ENCODE measurements around the gene ILK.

Gene ILK

GRCh38 chr11:6574816-6575715, 28.5 kb upstream of the ILK start:
- no peak for DNase-seq (ENCODE audit: low spot score)

- no peak for DNase-seq (ENCODE audit: low spot score)
These were observed 26.9 kb upstream of the ILK start for GRCh38 chr11:6576471-6577373.

GRCh38 chr11:6578134-6578533, 25.4 kb upstream of the ILK start:
- no peak for DNase-seq (ENCODE audit: low spot score)

GRCh38 chr11:6579681-6580080, 23.9 kb upstream of the ILK start:
- no peak for DNase-seq (ENCODE audit: low spot score)

- DNase-seq (ENCODE audit: low spot score): no peak
These were observed 20.0 kb upstream of the ILK start for GRCh38 chr11:6583584-6583983.

GRCh38 chr11:6584528-6584927, 19.0 kb upstream of the ILK start:
- no peak for DNase-seq (ENCODE audit: low spot score)

- DNase-seq (ENCODE audit: low spot score): no peak
These were observed 16.9 kb upstream of the ILK start for GRCh38 chr11:6586434-6587359.

GRCh38 chr11:6587360-6587953, 16.1 kb upstream of the ILK start:
- DNase-seq (ENCODE audit: low spot score): no peak

- no peak for DNase-seq (ENCODE audit: low spot score)
These were observed 15.6 kb upstream of the ILK start for GRCh38 chr11:6588018-6588417.

- no peak for DNase-seq (ENCODE audit: low spot score)
These were observed 9.3 kb upstream of the ILK start for GRCh38 chr11:6594142-6594768.

GRCh38 chr11:6596239-6596877, 7.2 kb upstream of the ILK start:
- no peak for DNase-seq (ENCODE audit: low spot score)

- DNase-seq (ENCODE audit: low spot score): no peak
These were observed 5.0 kb upstream of the ILK start for GRCh38 chr11:6598555-6598954.

GRCh38 chr11:6599449-6599848, 4.1 kb upstream of the ILK start:
- DNase-seq (ENCODE audit: low spot score): no peak

- no peak for DNase-seq (ENCODE audit: low spot score)
These were observed 3.6 kb upstream of the ILK start for GRCh38 chr11:6599881-6600390.

- no peak for DNase-seq (ENCODE audit: low spot score)
These were observed 2.5 kb upstream of the ILK start for GRCh38 chr11:6601041-6601461.

- no peak for DNase-seq (ENCODE audit: low spot score)
These were observed 1.3 kb upstream of the ILK start for GRCh38 chr11:6602096-6602940.

- peak; percentile 62 for DNase-seq (ENCODE audit: low spot score)
These were observed 580 bp downstream of the ILK start for GRCh38 chr11:6604081-6604626.

GRCh38 chr11:6604790-6605189, 1.2 kb downstream of the ILK start:
- no peak for DNase-seq (ENCODE audit: low spot score)
